A172 (cell line): Measurements from ENCODE around the gene ARID3B. TPM values are rescaled to one million over a fixed set of nuclear protein-coding genes. Genes with fewer than 3 reads are reported as not detected.
"Not testable (repeated sequence)": the region's sequence is repeated elsewhere in the genome, so short reads cannot be mapped to it uniquely, and the experiment has no call there.

Experiments used
- DNase-seq: peaks from one replicate; pipeline ENCODE4 v3.0.0-alpha.2; 2015; ENCODE audit warnings: low spot score
- total RNA-seq: library from RNA; depleted of rRNA; stranded (reverse); fragments of >200 nt; shearing (Covaris generic); gene quantifications from 2 replicates; pipeline ENCODE4 v1.2.3, GENCODE V29; 2014

Gene ARID3B
- total RNA-seq, 1 experiment from 2014 or later: 1.7 TPM

DNA sequence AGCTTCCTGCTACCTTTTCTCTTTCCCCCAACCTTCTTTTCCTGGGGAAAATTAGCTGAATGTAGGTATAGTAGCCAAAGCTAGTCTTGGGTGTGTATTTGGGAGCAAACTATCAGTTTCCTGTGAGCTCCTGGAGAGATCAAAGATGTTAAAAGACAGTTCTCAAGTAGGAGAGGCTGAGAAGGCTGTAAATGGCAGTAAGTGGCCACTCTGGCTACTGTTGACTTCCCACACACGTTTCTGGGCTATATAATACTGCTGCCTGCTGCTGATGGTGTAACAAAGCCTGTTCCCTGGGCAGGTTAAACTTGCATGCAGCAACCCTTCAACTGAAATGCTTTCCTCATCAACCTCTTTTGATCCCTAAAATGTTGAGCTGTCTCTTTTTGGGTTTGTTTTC, 27.6 kb downstream of the ARID3B start:
- DNase-seq: no peak

DNA sequence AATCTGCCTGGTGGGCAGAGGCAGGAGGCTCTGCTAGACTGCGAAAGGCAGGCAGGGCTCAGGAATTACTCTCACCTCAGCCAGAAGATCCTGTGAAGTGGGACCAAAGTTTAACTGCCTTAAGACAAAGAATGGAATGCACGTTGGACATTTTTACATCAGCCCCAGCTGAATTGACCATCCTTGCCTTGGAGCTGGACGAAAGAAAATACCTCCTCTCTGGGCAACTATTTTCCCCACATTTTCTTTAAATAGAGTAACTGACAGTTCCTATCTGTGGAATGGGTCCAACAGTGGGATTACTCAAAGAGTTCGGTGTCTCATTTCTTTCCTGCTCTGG, 28.7 kb downstream of the ARID3B start:
- no peak for DNase-seq

DNA sequence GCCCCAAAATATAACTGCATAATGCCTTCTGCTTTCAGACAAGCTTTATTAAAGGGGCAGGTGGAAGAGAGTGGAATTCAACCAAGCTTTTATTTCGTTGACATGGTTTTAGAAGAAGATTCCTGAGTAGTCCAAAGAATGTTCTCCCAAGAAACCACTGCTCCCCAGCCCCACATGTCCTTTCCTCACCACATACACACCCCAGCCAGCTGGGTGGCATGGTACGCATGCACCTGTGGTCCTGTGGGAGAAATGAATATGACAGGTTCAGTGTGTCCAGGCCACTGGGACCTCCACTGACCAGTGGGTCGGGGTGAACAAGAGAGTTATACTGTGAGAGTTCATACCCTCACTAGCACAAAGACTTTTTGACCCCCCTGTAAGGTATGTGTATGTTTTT, 30.2 kb downstream of the ARID3B start:
- DNase-seq: no peak

GRCh38 chr15:74573987-74574386, 33.0 kb downstream of the ARID3B start:
- DNase-seq: no peak

DNA sequence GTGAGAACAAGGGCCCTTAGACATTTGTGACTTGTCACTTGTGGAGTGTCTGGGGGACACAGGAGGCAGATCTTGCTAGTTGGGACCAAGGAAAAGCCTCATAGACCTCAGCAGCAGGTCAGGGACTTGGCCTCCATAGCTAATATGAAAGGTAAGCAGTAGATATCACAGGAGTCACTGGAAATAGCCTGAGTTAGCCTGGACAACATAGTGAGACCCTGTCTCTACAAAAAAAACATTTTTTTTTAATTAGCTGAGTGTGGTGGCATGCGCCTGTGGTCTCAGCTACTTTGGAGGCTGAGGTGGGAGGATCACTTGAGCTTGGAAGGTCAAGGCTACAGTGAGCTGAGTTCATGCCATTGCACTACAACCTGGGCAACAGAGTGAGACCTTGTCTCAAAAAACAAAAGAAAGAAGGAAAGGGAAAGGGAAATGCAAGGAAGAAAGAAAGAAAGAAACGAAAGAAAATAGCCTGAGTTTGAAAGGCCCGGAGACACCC, 37.5 kb downstream of the ARID3B start:
- DNase-seq: no peak

- DNase-seq: no peak
Observed at GRCh38 chr15:74579001-74579400, 38.0 kb downstream of the ARID3B start.

DNA sequence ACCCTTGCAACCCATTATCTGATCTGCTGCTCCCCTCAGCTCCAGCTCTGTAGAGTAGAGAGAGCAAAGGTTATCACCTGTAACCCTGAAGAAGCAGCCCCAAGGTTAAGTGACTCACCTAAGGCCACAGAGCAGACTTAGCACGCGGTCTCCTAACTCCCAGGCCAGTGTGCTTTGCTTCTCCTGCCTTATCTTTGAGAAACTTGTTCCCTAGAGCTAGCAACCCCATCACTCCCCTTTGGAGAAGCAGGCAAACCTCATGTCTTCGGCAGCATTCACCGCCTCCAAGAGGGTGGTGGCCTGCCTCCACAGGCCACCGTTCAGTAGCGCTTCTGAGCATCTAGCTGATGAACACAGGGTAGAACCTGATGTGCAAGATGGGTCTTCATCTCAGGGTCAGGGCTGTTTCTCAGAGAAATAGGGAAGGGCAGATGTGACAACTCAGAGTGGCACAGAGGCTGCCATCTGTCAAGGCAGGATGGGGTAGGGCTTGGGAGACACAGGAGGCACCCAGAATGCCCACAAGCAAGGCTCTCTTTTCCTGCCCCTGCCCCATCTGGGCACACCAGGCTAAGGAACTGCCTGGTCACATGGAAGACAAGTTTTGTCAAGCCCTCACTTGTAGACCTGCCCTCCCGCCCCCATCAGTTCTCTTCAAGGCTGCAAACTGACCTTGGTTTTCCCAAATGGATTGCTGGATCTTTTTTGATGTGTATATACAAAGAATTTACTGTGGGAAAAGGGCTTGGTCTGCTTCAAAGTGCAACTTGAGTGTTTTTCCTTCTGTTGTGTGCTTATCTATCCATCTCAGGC, 39.7 kb downstream of the ARID3B start:
- no peak for DNase-seq

DNA sequence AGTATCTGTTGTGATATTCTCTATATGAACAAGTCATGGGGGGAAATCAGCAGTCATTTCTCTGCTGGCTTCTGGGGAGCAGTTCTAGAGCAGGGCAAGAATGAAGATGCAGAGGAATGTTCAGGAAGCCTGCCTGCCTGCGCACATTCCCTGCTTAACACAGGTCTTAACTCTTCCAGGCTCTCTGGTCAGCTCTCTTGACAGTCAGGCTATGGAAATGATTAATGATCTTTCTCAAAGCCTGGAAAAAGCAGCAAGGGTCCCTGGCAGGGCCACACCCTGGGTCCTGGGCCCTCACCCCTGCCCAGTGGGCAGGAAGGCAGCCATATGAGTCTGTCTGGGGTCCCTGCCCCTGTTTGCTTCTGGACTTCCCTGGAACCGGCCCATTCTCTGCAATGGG, 43.2 kb downstream of the ARID3B start:
- no peak for DNase-seq

DNA sequence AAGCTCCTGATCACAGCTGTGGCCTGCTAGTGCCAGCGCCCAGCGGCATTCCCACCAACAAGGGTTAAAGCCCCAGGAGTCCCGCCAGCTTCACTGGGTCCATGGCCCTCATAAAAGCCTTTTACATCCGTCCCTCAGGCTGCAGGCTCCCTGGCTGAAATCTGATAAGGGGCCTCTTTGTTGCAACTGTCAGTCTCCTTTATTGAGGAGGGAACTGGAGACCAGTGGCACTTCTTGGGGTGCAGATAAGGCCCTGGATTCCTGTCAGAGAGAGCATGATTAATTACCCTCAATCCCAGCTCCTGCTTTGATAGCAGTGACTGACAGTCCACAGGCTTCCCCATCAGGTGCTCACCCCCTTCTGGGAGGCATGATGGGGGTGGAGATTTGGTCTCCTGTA, 43.8 kb downstream of the ARID3B start:
- no peak for DNase-seq

GRCh38 chr15:74585191-74585590, 44.2 kb downstream of the ARID3B start:
- no peak for DNase-seq

- no peak for DNase-seq
Observed at GRCh38 chr15:74585857-74586256, 44.8 kb downstream of the ARID3B start.

- DNase-seq: no peak
Observed at GRCh38 chr15:74589826-74590225, 48.8 kb downstream of the ARID3B start.

GRCh38 chr15:74592222-74592621, 51.2 kb downstream of the ARID3B start:
- DNase-seq: no peak

DNA sequence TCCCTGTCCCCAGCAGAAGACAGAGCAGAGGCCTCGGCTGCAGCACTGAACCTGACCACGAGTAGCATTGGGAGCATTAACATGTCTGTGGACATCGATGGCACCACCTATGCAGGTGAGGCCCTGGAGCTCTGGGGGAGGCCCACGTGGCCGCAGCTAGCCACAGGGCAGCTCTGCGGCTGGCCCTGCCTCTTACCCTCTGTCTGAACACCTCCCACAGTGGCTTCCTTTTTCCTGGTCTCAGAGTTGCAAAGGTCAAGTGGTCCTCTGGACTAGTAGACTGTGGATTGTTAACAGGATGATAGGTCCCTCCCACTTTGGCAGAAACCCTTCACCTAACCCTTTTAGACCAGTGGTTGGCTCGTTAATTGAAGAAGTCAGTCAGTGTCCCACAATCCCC, 52.1 kb downstream of the ARID3B start:
- no peak for DNase-seq

- no peak for DNase-seq
Observed at GRCh38 chr15:74594455-74594854, 53.4 kb downstream of the ARID3B start.

DNA sequence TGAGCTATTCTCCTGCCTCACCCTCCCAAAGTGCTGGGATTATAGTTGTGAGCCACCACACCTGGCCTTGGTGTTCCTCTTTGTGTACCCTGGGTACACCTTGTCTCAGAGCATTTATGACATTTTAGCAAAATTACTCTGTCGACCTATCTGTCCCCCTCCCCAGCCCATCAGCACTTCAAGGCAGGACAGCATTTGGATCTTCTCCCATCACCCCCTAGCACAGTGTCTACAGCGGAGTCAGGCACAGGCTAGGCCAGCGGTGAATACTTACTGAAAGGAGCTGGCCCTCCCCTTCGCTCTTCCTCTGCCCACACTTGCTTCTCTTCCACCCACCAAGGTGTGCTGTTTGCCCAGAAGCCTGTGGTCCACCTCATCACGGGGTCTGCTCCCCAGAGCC, 54.3 kb downstream of the ARID3B start:
- no peak for DNase-seq

GRCh38 chr15:74596736-74597135, 55.7 kb downstream of the ARID3B start:
- DNase-seq: not testable (repeated sequence)

- not testable (repeated sequence) for DNase-seq
Observed at GRCh38 chr15:74597146-74597705, 56.2 kb downstream of the ARID3B start.

- DNase-seq: peak; percentile 72
Observed at GRCh38 chr15:74598126-74598842, 57.3 kb downstream of the ARID3B start.

- no peak for DNase-seq
Observed at GRCh38 chr15:74599156-74599555, 58.1 kb downstream of the ARID3B start.

DNA sequence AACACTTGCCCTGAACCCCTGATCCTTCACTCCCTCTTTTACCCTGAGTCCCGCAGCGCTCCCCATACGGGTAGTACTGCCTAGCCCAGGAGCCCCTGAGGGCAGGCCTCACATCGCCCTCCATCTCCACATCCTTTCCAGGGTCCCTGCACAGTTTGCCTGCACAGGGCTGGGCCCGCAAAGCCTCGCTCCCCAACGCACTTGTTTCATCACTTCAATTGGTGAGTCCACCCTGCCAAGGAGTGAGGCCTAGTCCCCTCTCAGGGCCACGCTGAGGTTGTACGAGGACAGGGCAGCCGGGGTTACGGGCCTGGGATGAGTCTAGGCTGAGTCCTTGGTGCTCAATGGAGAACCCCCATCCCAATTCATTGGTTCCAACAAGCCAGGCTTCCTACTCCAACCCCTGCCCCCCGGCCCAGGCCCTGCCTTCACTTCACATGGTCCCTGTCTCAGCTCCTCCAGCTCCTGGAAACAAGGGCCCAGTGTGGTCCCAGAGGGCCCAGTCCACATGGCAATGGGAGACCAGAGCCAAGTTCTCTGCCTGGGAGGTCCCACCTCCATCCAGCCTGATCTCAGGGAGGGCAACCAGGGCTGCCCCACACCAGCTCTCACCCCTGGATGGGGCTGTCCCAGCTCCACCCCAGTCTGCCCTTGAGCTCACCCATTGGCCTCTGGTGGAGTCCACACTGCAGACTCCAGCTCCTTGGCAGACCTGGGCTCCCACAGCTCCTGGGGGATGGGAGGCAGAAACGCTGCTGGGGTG, 62.2 kb downstream of the ARID3B start:
- no peak for DNase-seq
